Activated CD4-positive, alpha-beta T cell treated with anti-CD3 and anti-CD28 coated beads, Interleukin-2, amount 50 U/mL, for 4 hours (primary cell): Measurements from ENCODE around the gene HCST.

ENCODE experiments used
- DNase-seq, 2 experiments: peaks; one replicate each; pipeline ENCODE4 v3.0.0-alpha.2; 2020

The HCST gene

GRCh38 chr19:35939307-35940077 is 37.2 kb downstream of the HCST start:
- DNase-seq = no peak

GRCh38 chr19:35940078-35940775 is 37.9 kb downstream of the HCST start:
- no peak for DNase-seq

GRCh38 chr19:35940839-35941238 is 38.5 kb downstream of the HCST start:
- no peak for DNase-seq

- no peak for DNase-seq
Observed at GRCh38 chr19:35942235-35942634, 39.9 kb downstream of the HCST start.

GRCh38 chr19:35943321-35944301 is 41.3 kb downstream of the HCST start:
- no peak for DNase-seq

GRCh38 chr19:35944556-35944955 is 42.2 kb downstream of the HCST start:
- DNase-seq = no peak

- no peak for DNase-seq
Observed at GRCh38 chr19:35945121-35945790, 42.9 kb downstream of the HCST start.

- no peak for DNase-seq
Observed at GRCh38 chr19:35946203-35946602, 43.9 kb downstream of the HCST start.

- no peak for DNase-seq
Observed at GRCh38 chr19:35949131-35949530, 46.8 kb downstream of the HCST start.
